BJ (cell line): ENCODE results near the gene EFNA5. TPM values are rescaled to one million over a fixed set of nuclear protein-coding genes. Genes with fewer than 3 reads are reported as not detected.

Experiments used
- CTCF ChIA-PET: fragments of 350-600 bp; formaldehyde crosslinking; extraction: SDS; loops from one replicate; lab custom pipeline; 2021; ENCODE audit warnings: antibody characterized with exemption, inconsistent platforms; lab: Yijun Ruan, JAX
- POLR2A ChIA-PET: fragments of 300-600 bp; sonication (Branson Sonifier 250); formaldehyde crosslinking; extraction: SDS; loops from one replicate; lab custom pipeline; 2021; ENCODE audit warnings: antibody characterized with exemption; lab: Charles Lee
- DNase-seq: peaks from one replicate; pipeline ENCODE4 v3.0.0-alpha.2; 2011; ENCODE audit warnings: low read depth
- H3K27me3 ChIP-seq: 2 replicates; pipeline ENCODE4 v1.6.0; 2011; ENCODE audit warnings: low read length; ENCODE audit not compliant: control insufficient read depth, insufficient read depth
- H3K36me3 ChIP-seq: 2 replicates; pipeline ENCODE4 v1.5.1; 2011; ENCODE audit warnings: low read length; ENCODE audit not compliant: control insufficient read depth, insufficient read depth
- H3K4me3 ChIP-seq: 2 replicates; pipeline ENCODE4 v1.5.1; 2011; ENCODE audit warnings: low read depth, mild to moderate bottlenecking, control low read depth, low read length
- CTCF ChIP-seq: IDR thresholded peaks from 2 replicates; pipeline ENCODE4 v1.5.1; 2011; ENCODE audit warnings: low read depth, mild to moderate bottlenecking, control low read depth, inconsistent platforms, low read length, moderate library complexity; ENCODE audit not compliant: insufficient read depth
- polyA plus RNA-seq: library from polyadenylated mRNA; depleted of rRNA; stranded (reverse); fragments of >200 nt; gene quantifications from 2 replicates; pipeline ENCODE4 v1.2.3, GENCODE V29; 2011

Gene EFNA5
- polyA plus RNA-seq, 1 experiment = 0.67 TPM

DNA sequence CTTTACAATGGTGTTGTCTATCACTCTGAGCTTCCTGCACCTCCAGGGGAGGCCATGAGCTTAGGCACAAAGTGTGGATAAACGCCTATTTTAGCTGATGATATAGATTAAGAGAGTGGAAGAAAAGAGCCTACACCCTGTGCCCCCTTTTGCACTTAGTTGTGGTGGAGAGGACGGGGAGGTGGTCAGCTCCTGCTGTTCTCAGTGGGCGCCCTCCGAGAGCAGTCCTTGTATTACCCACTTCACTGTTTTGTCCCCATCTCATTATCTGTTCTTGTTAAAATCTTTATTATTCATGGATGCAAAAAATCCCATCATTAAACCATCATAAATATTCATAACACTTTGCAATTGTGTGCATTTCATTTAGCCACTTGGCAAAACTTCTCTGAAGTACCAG is 303.3 kb downstream of the EFNA5 start:
- ChIA-PET POLR2A (no interaction called here), CTCF (no interaction called here)
- TF ChIP-seq CTCF = no peak
- H3K4me3 ChIP-seq = no peak overlapping the region
- no peak for DNase-seq
- no peaks in the 10 kb centered on the region for H3K36me3 ChIP-seq
- H3K27me3 ChIP-seq = peaks cover 1% of the 10 kb centered on the region; the same call in 1 of the 2 replicates

GRCh38 chr5:107365320-107366109 is 305.2 kb downstream of the EFNA5 start:
- TF ChIP-seq CTCF = no peak
- POLR2A ChIA-PET = no interaction called here
- no peak for DNase-seq
- Histone ChIP-seq H3K4me3 (no peak overlapping the region), H3K36me3 (no peaks in the 10 kb centered on the region), H3K27me3 (peaks cover 1% of the 10 kb centered on the region; the same call in 1 of the 2 replicates)
- CTCF ChIA-PET = no interaction called here

GRCh38 chr5:107364443-107365319 is 306.1 kb downstream of the EFNA5 start:
- no peak for DNase-seq
- TF ChIP-seq CTCF = no peak
- ChIA-PET POLR2A (no interaction called here), CTCF (no interaction called here)
- Histone ChIP-seq H3K27me3 (peaks cover 1% of the 10 kb centered on the region; the same call in 1 of the 2 replicates), H3K4me3 (no peak overlapping the region), H3K36me3 (no peaks in the 10 kb centered on the region)

- Histone ChIP-seq H3K27me3 (peaks cover 1% of the 10 kb centered on the region; the same call in 1 of the 2 replicates), H3K4me3 (no peak overlapping the region), H3K36me3 (no peaks in the 10 kb centered on the region)
- no peak for DNase-seq
- no peak for TF ChIP-seq CTCF
- ChIA-PET CTCF (no interaction called here), POLR2A (no interaction called here)
Measured at GRCh38 chr5:107363768-107364167, 307.0 kb downstream of the EFNA5 start.

DNA sequence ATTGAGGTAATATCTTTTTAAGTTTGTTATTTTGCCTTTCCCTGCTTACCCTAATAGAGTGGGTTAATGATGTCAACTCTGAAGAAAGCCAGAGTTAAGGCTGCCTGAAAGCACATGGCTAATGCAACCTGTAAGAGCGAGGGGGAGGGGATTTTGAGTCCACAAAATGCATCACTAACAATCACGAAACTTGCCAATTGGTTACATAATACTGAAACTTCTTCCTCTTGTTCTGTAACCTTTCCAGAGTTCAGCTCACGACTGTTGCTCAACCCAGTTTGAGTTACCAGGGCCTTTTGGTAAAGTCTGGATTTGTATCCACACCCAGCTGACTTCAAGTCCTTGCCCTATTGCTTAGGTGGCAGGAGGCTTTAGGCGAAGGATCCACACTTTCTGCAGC is 308.8 kb downstream of the EFNA5 start:
- Histone ChIP-seq H3K4me3 (no peak overlapping the region), H3K36me3 (no peaks in the 10 kb centered on the region), H3K27me3 (no peaks in the 10 kb centered on the region)
- CTCF ChIA-PET = no interaction called here
- POLR2A ChIA-PET = no interaction called here
- DNase-seq = no peak
- no peak for TF ChIP-seq CTCF
